ENCODE measurements around the gene CALML6.

CALML6 gene

GRCh38 chr1:1938613-1939295, 23.7 kb downstream of the CALML6 start:
- no peak for DNase-seq (ENCODE audit: low spot score)
- TF ChIP-seq CTCF (IDR thresholded peaks at IDR 0.05) = no peak

GRCh38 chr1:1939296-1940122, 24.4 kb downstream of the CALML6 start:
- H3K27ac ChIP-seq = no peak overlapping the region
- TF ChIP-seq CTCF (IDR thresholded peaks at IDR 0.05) = no peak
- no peak overlapping the region for H3K4me3 ChIP-seq
- DNase-seq (ENCODE audit: low spot score) = no peak

More at GRCh38 chr1:1938613-1939295, 23.7 kb downstream of the CALML6 start:
- Histone ChIP-seq H3K27ac (no peak overlapping the region), H3K4me3 (no peak overlapping the region)

GRCh38 chr1:1940123-1940425, 25.0 kb downstream of the CALML6 start:
- no peak overlapping the region for H3K27ac ChIP-seq
- no peak for TF ChIP-seq CTCF (IDR thresholded peaks at IDR 0.05)
- H3K4me3 ChIP-seq = no peak overlapping the region
- no peak for DNase-seq (ENCODE audit: low spot score)

- no peak for DNase-seq (ENCODE audit: low spot score)
- TF ChIP-seq CTCF (IDR thresholded peaks at IDR 0.05) = no peak
- no peak overlapping the region for H3K4me3 ChIP-seq
- H3K27ac ChIP-seq = no peak overlapping the region
These were observed 26.3 kb downstream of the CALML6 start for GRCh38 chr1:1941211-1941841.

- TF ChIP-seq CTCF (IDR thresholded peaks at IDR 0.05) = no peak
- no peak overlapping the region for H3K4me3 ChIP-seq
- DNase-seq (ENCODE audit: low spot score) = no peak
- H3K27ac ChIP-seq = no peak overlapping the region
These were observed 27.1 kb downstream of the CALML6 start for GRCh38 chr1:1941868-1942752.

GRCh38 chr1:1942753-1943656, 27.9 kb downstream of the CALML6 start:
- DNase-seq (ENCODE audit: low spot score) = no peak
- Histone ChIP-seq H3K4me3 (no peak overlapping the region), H3K27ac (no peak overlapping the region)
- TF ChIP-seq CTCF (IDR thresholded peaks at IDR 0.05) = no peak
